GM12878 (cell line): Measurements from ENCODE around the gene MELTF. TPM values are rescaled to one million over a fixed set of nuclear protein-coding genes. Genes with fewer than 3 reads are reported as not detected.

Source experiments
- ATAC-seq: fragments of 200-7000 bp; cut with Tn5 transposase; 3 replicates; pipeline ENCODE4 v1.9.1; 2020; ENCODE audit warnings: mild to moderate bottlenecking, moderate library complexity
- BruUV-seq: library from RNA; stranded (reverse); fragments of 400-500 nt; replicated peaks from 2 replicates; lab custom pipeline; 2021; lab: Mats Ljungman, UMichigan
- CTCF ChIA-PET: fragments of 300-600 bp; sonication (Branson Sonifier 250); formaldehyde crosslinking; extraction: SDS; loops from one replicate; lab custom pipeline; 2021; ENCODE audit warnings: inconsistent platforms; lab: Yijun Ruan, JAX
- POLR2A ChIA-PET: fragments of 350-600 bp; formaldehyde crosslinking; extraction: SDS; loops from one replicate; lab custom pipeline; 2021; ENCODE audit warnings: inconsistent platforms; lab: Charles Lee
- RAD21 ChIA-PET: fragments of 300-600 bp; sonication (Branson Sonifier 250); formaldehyde crosslinking; loops from one replicate; lab custom pipeline; 2023; ENCODE audit warnings: antibody characterized with exemption; ENCODE audit not compliant: unreplicated experiment; lab: Charles Lee
- SMC1A ChIA-PET: fragments of 300-600 bp; sonication (Branson Sonifier 250); formaldehyde crosslinking; loops from one replicate; lab custom pipeline; 2023; ENCODE audit not compliant: unreplicated experiment, uncharacterized antibody; lab: Charles Lee
- DNase-seq: peaks from one replicate; pipeline ENCODE4 v3.0.0-alpha.2; 2011; ENCODE audit warnings: low read depth, low spot score
- FAIRE-seq: peaks from 3 replicates; lab custom pipeline; 2011; peaks lifted over from hg19 to GRCh38; lab: Jason Lieb, UNC
- H2AFZ ChIP-seq: 2 replicates; pipeline ENCODE4 v1.6.0; 2011; ENCODE audit warnings: low read depth, low read length, control low read depth; ENCODE audit not compliant: control insufficient read depth
- H3K27ac ChIP-seq: 2 replicates; pipeline ENCODE4 v1.5.1; 2011; ENCODE audit warnings: control low read depth; ENCODE audit not compliant: control insufficient read depth, insufficient read depth
- H3K27me3 ChIP-seq, 2 experiments: replicated peaks in 1 of 2; 2 replicates each; pipeline versions ENCODE4 v1.6.0 to v1.6.1; 2011; ENCODE audit warnings: low read length in 1 of 2; ENCODE audit not compliant: control insufficient read depth in 2 of 2, insufficient read depth in 2 of 2
- H3K36me3 ChIP-seq, 2 experiments: 2 replicates each; pipeline ENCODE4 v1.5.1; 2011; ENCODE audit warnings: low read length in 1 of 2; ENCODE audit not compliant: control insufficient read depth in 2 of 2, insufficient read depth in 2 of 2
- H3K4me1 ChIP-seq: 2 replicates; pipeline ENCODE4 v1.6.1; 2011; ENCODE audit warnings: mild to moderate bottlenecking, low read length, moderate library complexity, mixed read lengths; ENCODE audit not compliant: control insufficient read depth, insufficient read depth
- H3K4me2 ChIP-seq: 2 replicates; pipeline ENCODE4 v1.6.0; 2011; ENCODE audit warnings: control low read depth; ENCODE audit not compliant: control insufficient read depth, insufficient read depth
- H3K4me3 ChIP-seq: fragments of 200-600 bp; sonication (generic); 2 replicates; pipeline ENCODE4 v1.5.1; 2016
- H3K79me2 ChIP-seq: 2 replicates; pipeline ENCODE4 v1.6.0; 2011; ENCODE audit warnings: low read length; ENCODE audit not compliant: control insufficient read depth, insufficient read depth
- H3K9ac ChIP-seq: 2 replicates; pipeline ENCODE4 v1.8.0; 2011; ENCODE audit warnings: low read length, control low read depth, mixed read lengths; ENCODE audit not compliant: control insufficient read depth, insufficient read depth
- H3K9me3 ChIP-seq: replicated peaks from 3 replicates; pipeline ENCODE4 v1.5.1; 2011; ENCODE audit warnings: mild to moderate bottlenecking, low read length; ENCODE audit not compliant: control insufficient read depth, insufficient read depth
- H4K20me1 ChIP-seq: 2 replicates; pipeline ENCODE4 v1.6.0; 2011; ENCODE audit not compliant: control insufficient read depth, insufficient read depth
- FOXK2 ChIP-seq: fragments of 450-650 bp; IDR thresholded peaks from 2 replicates; pipeline ENCODE4 v1.6.1; 2017; ENCODE audit warnings: mild to moderate bottlenecking, moderate library complexity
- IKZF1 ChIP-seq: fragments of 450-650 bp; conservative IDR thresholded peaks from 2 replicates; pipeline ENCODE4 v1.6.1; 2017; ENCODE audit warnings: antibody characterized with exemption, mild to moderate bottlenecking
- POLR2AphosphoS5 ChIP-seq: IDR thresholded peaks from 2 replicates; pipeline ENCODE4 v1.6.1; 2011; ENCODE audit warnings: mild to moderate bottlenecking, low read length, inconsistent platforms
- RB1 ChIP-seq: fragments of 450-650 bp; formaldehyde crosslinking; IDR thresholded peaks from 2 replicates; pipeline ENCODE4 v1.6.1; 2017; ENCODE audit warnings: mild to moderate bottlenecking, borderline replicate concordance
- STAT3 ChIP-seq: IDR thresholded peaks from 2 replicates; pipeline ENCODE4 v1.6.1; 2011; ENCODE audit warnings: low read depth, low read length, improper control_type of control experiment
- SUPT20H ChIP-seq: IDR thresholded peaks from 2 replicates; pipeline ENCODE4 v1.6.1; 2011; ENCODE audit warnings: low read depth, mild to moderate bottlenecking, low read length, moderate library complexity, borderline replicate concordance; ENCODE audit not compliant: control insufficient read depth
- TAF1 ChIP-seq: IDR thresholded peaks from 2 replicates; pipeline ENCODE4 v1.6.1; 2011; ENCODE audit warnings: mild to moderate bottlenecking, low read depth, low read length, borderline replicate concordance
- TARDBP ChIP-seq: IDR thresholded peaks from 2 replicates; pipeline ENCODE4 v1.6.1; 2016; ENCODE audit warnings: borderline replicate concordance
- ZNF207 ChIP-seq: fragments of 450-650 bp; IDR thresholded peaks from 2 replicates; pipeline ENCODE4 v1.6.1; 2014; ENCODE audit warnings: antibody characterized with exemption, mild to moderate bottlenecking, borderline replicate concordance
- ZNF24 ChIP-seq: fragments of 450-650 bp; IDR thresholded peaks from 2 replicates; pipeline ENCODE4 v1.6.1; 2017; ENCODE audit warnings: antibody characterized with exemption, mild to moderate bottlenecking
- WGBS: methylation state at CpG from one replicate; pipeline ENCODE4 v1.1.6; 2016; ENCODE audit warnings: low lambda C conversion rate; ENCODE audit not compliant: insufficient replicate concordance, insufficient coverage; ENCODE audit errors: missing lambda C conversion rate; 5-methylcytosine and 5-hydroxymethylcytosine counted together
- in situ Hi-C: fragments of 300-500 bp; cut with MboI; formaldehyde crosslinking; loops from 9 replicates; pipeline ENCODE4 v1.14.3; 2018; ENCODE audit warnings: mixed read lengths
- intact Hi-C: fragments of 100-400 bp; cut with micrococcal nuclease; formaldehyde crosslinking; loops from one replicate; pipeline ENCODE4 v1.14.2; 2022; ENCODE audit not compliant: unreplicated experiment
- polyA plus RNA-seq, 11 experiments: library from polyadenylated mRNA; depleted of rRNA in 4 of 11; unstranded in 6 of 11; stranded (reverse) in 5 of 11; fragments of >200 nt; fragmentation: Nextera tagmentation in 4 of 11; fragmentation: Illumina TruSeq in 1 of 11; extraction: Ambion mirVana in 4 of 11; extraction: Trizol in 1 of 11; gene quantifications; 1 replicate in 1 of 11; 2 replicates in 10 of 11; pipeline versions ENCODE4 v1.2.1 to v1.2.3, GENCODE V29; 2011 to 2016; ENCODE audit warnings: inconsistent platforms in 2 of 11, missing spikeins in 2 of 11, low read depth in 1 of 11
- total RNA-seq, 4 experiments: library from RNA; depleted of rRNA in 3 of 4; stranded (reverse); fragments of >200 nt in 3 of 4; fragmentation: Illumina TruSeq in 1 of 4; extraction: Trizol in 1 of 4; gene quantifications; 2 replicates each; pipeline versions ENCODE4 v1.2.1 to v1.2.3, GENCODE V29; 2013 to 2021
- TF ChIP-seq, protein P1 (sequence below): fragments of 450-650 bp; conservative IDR thresholded peaks from 2 replicates; pipeline ENCODE4 v1.6.1; 2017; ENCODE audit warnings: mild to moderate bottlenecking, moderate library complexity
- TF ChIP-seq, protein P2 (sequence below): fragments of 450-650 bp; IDR thresholded peaks from 2 replicates; pipeline ENCODE4 v1.6.1; 2018; ENCODE audit warnings: borderline replicate concordance, mild to moderate bottlenecking; ENCODE audit not compliant: partially characterized antibody
- TF ChIP-seq, protein P3 (sequence below): fragments of 150-350 bp; IDR thresholded peaks from 2 replicates; pipeline ENCODE4 v1.6.1; 2014; ENCODE audit warnings: mild to moderate bottlenecking, low read depth, low read length
- TF ChIP-seq, protein P4 (sequence below): fragments of 150-350 bp; IDR thresholded peaks from 2 replicates; pipeline ENCODE4 v1.6.1; 2016; ENCODE audit warnings: low read depth, low read length

The MELTF gene
- total and polyA plus RNA-seq, 10 of the 15 experiments (the other 5 are each of a cell fraction or from before 2014, with no cell fraction given), result 0.55 to 49.1 (median 11.1) TPM

- TF ChIP-seq, protein P1, sequence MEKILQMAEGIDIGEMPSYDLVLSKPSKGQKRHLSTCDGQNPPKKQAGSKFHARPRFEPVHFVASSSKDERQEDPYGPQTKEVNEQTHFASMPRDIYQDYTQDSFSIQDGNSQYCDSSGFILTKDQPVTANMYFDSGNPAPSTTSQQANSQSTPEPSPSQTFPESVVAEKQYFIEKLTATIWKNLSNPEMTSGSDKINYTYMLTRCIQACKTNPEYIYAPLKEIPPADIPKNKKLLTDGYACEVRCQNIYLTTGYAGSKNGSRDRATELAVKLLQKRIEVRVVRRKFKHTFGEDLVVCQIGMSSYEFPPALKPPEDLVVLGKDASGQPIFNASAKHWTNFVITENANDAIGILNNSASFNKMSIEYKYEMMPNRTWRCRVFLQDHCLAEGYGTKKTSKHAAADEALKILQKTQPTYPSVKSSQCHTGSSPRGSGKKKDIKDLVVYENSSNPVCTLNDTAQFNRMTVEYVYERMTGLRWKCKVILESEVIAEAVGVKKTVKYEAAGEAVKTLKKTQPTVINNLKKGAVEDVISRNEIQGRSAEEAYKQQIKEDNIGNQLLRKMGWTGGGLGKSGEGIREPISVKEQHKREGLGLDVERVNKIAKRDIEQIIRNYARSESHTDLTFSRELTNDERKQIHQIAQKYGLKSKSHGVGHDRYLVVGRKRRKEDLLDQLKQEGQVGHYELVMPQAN, result no peak
- TF ChIP-seq, protein P2, sequence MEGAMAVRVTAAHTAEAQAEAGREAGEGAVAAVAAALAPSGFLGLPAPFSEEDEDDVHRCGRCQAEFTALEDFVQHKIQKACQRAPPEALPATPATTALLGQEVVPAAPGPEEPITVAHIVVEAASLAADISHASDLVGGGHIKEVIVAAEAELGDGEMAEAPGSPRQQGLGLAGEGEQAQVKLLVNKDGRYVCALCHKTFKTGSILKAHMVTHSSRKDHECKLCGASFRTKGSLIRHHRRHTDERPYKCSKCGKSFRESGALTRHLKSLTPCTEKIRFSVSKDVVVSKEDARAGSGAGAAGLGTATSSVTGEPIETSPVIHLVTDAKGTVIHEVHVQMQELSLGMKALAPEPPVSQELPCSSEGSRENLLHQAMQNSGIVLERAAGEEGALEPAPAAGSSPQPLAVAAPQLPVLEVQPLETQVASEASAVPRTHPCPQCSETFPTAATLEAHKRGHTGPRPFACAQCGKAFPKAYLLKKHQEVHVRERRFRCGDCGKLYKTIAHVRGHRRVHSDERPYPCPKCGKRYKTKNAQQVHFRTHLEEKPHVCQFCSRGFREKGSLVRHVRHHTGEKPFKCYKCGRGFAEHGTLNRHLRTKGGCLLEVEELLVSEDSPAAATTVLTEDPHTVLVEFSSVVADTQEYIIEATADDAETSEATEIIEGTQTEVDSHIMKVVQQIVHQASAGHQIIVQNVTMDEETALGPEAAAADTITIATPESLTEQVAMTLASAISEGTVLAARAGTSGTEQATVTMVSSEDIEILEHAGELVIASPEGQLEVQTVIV, result no peak
- no peak for TF ChIP-seq RB1
- TF ChIP-seq, protein P3, sequence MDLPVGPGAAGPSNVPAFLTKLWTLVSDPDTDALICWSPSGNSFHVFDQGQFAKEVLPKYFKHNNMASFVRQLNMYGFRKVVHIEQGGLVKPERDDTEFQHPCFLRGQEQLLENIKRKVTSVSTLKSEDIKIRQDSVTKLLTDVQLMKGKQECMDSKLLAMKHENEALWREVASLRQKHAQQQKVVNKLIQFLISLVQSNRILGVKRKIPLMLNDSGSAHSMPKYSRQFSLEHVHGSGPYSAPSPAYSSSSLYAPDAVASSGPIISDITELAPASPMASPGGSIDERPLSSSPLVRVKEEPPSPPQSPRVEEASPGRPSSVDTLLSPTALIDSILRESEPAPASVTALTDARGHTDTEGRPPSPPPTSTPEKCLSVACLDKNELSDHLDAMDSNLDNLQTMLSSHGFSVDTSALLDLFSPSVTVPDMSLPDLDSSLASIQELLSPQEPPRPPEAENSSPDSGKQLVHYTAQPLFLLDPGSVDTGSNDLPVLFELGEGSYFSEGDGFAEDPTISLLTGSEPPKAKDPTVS, result no peak
Measured at GRCh38 chr3:197014024-197014423, 15.6 kb downstream of the MELTF start (continued).

DNA sequence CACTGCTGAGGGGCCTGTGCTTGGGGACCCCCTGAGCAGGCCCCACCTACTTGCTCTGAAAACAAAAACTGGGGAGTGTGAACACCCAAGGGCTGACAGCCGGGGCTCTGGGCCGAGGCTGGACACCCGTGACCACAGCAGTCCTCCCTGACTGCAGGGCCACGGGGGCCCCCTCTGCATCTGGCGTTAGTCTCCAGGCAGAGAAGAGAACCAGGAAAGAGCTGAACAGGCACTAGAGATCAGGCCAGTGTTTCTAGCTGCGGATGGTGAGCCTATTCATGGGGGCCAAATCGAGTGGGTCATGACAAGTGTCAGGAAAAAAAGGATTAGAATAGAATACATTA is 17.1 kb downstream of the MELTF start:
- POLR2A ChIA-PET, result no interaction called here
- Histone ChIP-seq H4K20me1 (no peaks in the 10 kb centered on the region), H3K9ac (no peak overlapping the region), H2AFZ (no peak overlapping the region), H3K27ac (no peak overlapping the region), H3K9me3 (no peaks in the 10 kb centered on the region), H3K36me3 (no peaks in the 10 kb centered on the region), H3K4me2 (no peak overlapping the region), H3K79me2 (no peaks in the 10 kb centered on the region), H3K4me3 (no peak overlapping the region), H3K27me3 (no peaks in the 10 kb centered on the region), H3K4me1 (no peaks in the 10 kb centered on the region)
- CTCF ChIA-PET, result interaction anchor here (0.7 kb wide), 1 partner anchor 17 kb away, joined by 3 read pairs; the partner anchor contains the start of gene MELTF
- intact Hi-C loops (no loop called here), in situ Hi-C loops (no loop called here)
- RAD21 ChIA-PET, result no interaction called here
- no peak for FAIRE-seq
- ATAC-seq, result no peak
- WGBS, result 73% methylated on average over 7 of the region's 7 CpGs
- SMC1A ChIA-PET, result no interaction called here
- DNase-seq, result no peak
- no TSS peak for BruUV-seq
- no peak for TF ChIP-seq ZNF24
- TF ChIP-seq TAF1, result no peak
- TF ChIP-seq, protein P4, sequence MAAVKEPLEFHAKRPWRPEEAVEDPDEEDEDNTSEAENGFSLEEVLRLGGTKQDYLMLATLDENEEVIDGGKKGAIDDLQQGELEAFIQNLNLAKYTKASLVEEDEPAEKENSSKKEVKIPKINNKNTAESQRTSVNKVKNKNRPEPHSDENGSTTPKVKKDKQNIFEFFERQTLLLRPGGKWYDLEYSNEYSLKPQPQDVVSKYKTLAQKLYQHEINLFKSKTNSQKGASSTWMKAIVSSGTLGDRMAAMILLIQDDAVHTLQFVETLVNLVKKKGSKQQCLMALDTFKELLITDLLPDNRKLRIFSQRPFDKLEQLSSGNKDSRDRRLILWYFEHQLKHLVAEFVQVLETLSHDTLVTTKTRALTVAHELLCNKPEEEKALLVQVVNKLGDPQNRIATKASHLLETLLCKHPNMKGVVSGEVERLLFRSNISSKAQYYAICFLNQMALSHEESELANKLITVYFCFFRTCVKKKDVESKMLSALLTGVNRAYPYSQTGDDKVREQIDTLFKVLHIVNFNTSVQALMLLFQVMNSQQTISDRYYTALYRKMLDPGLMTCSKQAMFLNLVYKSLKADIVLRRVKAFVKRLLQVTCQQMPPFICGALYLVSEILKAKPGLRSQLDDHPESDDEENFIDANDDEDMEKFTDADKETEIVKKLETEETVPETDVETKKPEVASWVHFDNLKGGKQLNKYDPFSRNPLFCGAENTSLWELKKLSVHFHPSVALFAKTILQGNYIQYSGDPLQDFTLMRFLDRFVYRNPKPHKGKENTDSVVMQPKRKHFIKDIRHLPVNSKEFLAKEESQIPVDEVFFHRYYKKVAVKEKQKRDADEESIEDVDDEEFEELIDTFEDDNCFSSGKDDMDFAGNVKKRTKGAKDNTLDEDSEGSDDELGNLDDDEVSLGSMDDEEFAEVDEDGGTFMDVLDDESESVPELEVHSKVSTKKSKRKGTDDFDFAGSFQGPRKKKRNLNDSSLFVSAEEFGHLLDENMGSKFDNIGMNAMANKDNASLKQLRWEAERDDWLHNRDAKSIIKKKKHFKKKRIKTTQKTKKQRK, result no peak
- no peak for TF ChIP-seq ZNF207
- no peak for TF ChIP-seq TARDBP
- no peak for TF ChIP-seq STAT3
- no peak for TF ChIP-seq IKZF1
- no peak for TF ChIP-seq FOXK2
- TF ChIP-seq SUPT20H, result no peak
- TF ChIP-seq POLR2AphosphoS5, result no peak
